ENCODE measurements around the gene RPAP3.

GRCh38 chr12:47731723-47732122, 25.9 kb upstream of the RPAP3 start:
- TF ChIP-seq CTCF (optimal IDR thresholded peaks at IDR 0.05 in 1 of 3, IDR thresholded peaks at IDR 0.05 in 1 of 3, conservative IDR thresholded peaks at IDR 0.05 in 1 of 3; ENCODE audit: extremely low read depth in 1 of 3, insufficient read depth in 2 of 3, low read length in 3 of 3) (no peak), EZH2 (IDR thresholded peaks at IDR 0.05; ENCODE audit: low read length) (no peak)

Data from keratinocyte (primary cell).